ENCODE measurements around the gene C16orf92.
"Not testable (repeated sequence)": the region's sequence is repeated elsewhere in the genome, so short reads cannot be mapped to it uniquely, and the experiment has no call there.

Gene C16orf92

DNA sequence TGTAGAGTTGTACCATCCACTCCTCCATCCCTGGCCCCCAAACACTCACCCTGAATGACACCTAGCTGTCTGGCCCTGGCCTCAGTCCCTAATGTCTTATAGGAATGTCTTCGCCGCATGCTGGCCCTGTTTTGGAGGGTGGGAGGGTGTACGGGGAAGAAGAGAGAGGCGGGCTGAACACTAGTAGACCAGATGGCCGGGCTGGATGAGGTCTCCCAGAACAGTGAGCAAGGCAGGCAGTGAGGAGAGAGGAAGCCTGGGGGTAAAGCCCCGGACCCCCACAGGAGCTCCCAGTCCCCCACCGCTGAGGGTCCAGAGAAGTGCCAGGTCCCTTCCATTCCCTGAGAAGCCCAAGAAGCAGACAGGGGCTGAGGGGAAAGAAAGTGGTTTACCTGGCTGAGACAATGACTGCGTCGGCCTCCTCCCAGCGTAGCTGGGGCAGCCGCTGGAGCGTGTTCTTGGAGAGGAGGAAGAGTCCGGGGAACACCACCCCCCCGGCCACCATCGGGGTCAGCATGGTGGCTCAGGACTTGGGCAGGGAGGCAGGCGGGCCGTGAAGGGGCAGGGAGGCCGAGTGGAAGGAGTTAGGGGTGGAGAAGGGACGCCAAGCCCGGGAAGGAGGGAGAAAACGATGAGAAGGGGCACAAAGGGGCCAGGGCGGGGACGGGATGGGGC lies 7.2 kb downstream of the C16orf92 start:
- no peak overlapping the region for H3K4me3 ChIP-seq (ENCODE audit: low read depth, low read length)
- TF ChIP-seq, protein P1, sequence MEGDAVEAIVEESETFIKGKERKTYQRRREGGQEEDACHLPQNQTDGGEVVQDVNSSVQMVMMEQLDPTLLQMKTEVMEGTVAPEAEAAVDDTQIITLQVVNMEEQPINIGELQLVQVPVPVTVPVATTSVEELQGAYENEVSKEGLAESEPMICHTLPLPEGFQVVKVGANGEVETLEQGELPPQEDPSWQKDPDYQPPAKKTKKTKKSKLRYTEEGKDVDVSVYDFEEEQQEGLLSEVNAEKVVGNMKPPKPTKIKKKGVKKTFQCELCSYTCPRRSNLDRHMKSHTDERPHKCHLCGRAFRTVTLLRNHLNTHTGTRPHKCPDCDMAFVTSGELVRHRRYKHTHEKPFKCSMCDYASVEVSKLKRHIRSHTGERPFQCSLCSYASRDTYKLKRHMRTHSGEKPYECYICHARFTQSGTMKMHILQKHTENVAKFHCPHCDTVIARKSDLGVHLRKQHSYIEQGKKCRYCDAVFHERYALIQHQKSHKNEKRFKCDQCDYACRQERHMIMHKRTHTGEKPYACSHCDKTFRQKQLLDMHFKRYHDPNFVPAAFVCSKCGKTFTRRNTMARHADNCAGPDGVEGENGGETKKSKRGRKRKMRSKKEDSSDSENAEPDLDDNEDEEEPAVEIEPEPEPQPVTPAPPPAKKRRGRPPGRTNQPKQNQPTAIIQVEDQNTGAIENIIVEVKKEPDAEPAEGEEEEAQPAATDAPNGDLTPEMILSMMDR (IDR thresholded peaks at IDR 0.05; ENCODE audit: control insufficient read depth, extremely low read depth, insufficient read depth): no peak
- no peak for DNase-seq (ENCODE audit: low read depth)

DNA sequence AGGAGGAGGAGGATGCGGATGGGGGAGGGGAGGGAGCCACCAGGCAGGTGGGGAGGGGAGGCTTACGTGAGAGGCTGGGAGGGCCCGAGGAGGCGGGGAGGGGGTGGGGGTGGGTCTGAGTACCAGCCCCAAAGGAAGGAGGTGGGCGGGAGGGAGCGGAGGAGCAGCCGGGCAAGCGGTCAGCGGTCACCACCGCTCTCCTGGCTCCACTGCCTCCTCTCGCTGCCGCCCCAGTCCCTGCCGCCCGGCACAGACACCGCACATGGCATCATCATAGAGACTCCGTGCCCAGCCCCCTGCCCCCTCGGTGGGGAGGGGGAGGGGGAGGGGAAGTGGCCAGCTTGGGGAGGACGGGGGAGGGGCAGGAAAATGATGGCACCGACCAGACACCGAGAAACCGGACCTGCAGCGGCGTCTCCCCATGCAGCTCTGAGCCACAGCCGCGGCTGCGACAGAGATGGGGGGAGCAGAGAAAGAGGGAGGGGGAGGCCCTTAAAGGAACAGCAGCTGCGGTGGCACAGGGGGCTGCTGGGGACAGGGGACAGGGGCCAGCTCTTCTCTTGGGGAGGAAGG lies 7.9 kb downstream of the C16orf92 start, which contains the start of gene TLCD3B:
TLCD3B (minus strand) TSS at position 431 of the 573 bp plus-strand sequence. CDS start 744 bp downstream, outside the sequence.
- no peak for DNase-seq (ENCODE audit: low read depth)
- H3K4me3 ChIP-seq (ENCODE audit: low read depth, low read length): no peak within 1 kb of the TSS
- TF ChIP-seq, protein P1 (IDR thresholded peaks at IDR 0.05; ENCODE audit: control insufficient read depth, extremely low read depth, insufficient read depth): no peak

DNA sequence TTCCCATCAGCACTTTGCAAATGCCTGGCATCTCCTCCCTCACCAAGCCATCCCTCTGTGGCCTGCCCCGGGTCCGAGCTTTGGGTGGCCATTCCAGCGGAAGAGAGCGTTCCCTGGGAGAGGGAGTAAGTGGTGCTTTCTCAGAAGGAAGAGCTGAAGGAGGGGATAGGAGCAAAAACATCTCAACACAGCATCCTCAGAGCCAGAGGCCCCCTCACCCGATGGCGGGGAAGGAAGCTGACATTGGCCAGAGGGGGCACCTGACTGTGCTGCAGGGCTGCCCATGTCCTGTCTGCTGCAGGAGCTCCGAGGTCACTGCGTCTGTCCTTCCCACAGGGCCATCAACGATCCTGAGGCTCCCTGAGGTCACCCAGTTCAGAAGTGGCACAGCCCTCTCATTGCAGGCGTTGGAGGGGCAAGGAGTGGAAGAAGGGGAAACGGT lies 8.5 kb downstream of the C16orf92 start:
- DNase-seq (ENCODE audit: low read depth): no peak
- H3K4me3 ChIP-seq (ENCODE audit: low read depth, low read length): no peak overlapping the region
- TF ChIP-seq, protein P1 (IDR thresholded peaks at IDR 0.05; ENCODE audit: control insufficient read depth, extremely low read depth, insufficient read depth): no peak

DNA sequence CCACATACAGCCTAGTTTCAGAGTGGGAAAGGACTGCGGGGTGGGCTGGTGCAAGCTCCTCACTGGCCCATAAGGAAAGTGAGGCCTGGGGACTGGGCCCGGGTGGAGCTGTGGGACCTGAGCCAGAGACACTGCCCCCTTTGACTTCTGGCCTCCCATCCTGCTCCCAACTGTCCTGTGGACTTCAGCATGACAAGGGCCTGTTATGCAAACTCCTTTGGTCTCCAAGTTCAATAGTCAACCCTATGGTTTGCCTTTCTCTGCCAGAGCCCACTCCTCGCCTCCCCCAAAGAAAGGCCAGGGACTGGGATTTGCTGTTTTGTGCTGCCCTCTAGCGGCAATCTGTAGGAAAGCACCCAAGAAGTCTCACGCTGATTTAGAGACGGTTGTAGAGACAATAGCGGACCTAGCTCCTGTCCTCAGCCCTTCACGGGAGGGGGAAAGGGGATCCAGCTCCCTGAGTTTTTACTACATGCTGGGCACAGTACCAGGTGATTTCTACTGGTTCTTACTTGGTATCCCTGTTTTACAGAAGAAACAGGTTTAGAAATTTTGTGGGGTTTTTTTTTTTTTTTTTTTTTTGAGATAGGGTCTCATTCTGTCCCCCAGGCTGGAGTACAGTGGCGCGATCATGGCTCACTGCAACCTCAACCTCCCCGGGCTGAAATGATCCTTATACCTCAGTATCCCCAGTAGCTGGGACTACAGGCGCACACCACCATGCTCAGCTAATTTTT lies 9.3 kb downstream of the C16orf92 start:
- TF ChIP-seq, protein P1 (IDR thresholded peaks at IDR 0.05; ENCODE audit: control insufficient read depth, extremely low read depth, insufficient read depth): peak; percentile 86
- no peak overlapping the region for H3K4me3 ChIP-seq (ENCODE audit: low read depth, low read length)
- DNase-seq (ENCODE audit: low read depth): peak; percentile 26

DNA sequence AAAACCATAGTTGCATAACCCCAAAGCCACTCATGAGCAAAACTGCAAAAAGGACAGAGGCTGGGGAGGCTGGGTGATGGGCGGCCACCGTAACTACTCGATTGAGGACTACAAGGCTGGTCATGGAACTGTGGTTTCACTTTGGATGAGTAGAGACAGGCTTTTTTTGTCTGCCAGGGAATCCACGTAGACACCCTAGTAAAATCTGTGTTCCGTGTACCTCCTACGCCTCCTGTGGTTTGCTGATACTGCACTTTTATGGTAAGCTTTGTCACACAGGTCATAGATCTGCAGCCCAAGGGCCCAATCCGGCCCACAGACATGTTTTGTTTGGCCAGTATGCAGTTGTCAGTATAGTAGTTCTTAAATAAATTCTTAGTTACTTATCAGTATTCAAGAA lies 10.3 kb downstream of the C16orf92 start:
- DNase-seq (ENCODE audit: low read depth): no peak
- TF ChIP-seq, protein P1 (IDR thresholded peaks at IDR 0.05; ENCODE audit: control insufficient read depth, extremely low read depth, insufficient read depth): no peak
- H3K4me3 ChIP-seq (ENCODE audit: low read depth, low read length): no peak overlapping the region

DNA sequence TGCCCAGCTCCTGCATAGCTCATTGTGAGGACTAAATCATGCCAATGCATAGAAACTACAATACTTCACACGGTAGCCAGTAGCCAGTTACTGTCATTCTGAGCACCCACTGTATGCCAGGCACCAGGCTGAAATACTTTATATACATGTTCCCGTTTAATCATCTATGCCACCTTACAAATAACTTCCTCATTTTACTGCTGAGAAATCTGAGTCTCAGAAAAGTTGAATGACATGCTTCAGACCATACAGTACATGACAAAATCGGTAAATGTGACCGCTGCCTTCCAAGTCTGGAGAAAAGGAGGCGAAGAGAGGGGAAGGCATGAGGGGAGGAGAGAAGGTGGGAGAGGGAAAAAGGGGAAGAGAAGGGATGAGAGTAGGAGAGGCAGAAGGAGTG lies 17.2 kb downstream of the C16orf92 start:
- H3K4me3 ChIP-seq (ENCODE audit: low read depth, low read length): no peak overlapping the region
- TF ChIP-seq, protein P1 (IDR thresholded peaks at IDR 0.05; ENCODE audit: control insufficient read depth, extremely low read depth, insufficient read depth): no peak
- no peak for DNase-seq (ENCODE audit: low read depth)

DNA sequence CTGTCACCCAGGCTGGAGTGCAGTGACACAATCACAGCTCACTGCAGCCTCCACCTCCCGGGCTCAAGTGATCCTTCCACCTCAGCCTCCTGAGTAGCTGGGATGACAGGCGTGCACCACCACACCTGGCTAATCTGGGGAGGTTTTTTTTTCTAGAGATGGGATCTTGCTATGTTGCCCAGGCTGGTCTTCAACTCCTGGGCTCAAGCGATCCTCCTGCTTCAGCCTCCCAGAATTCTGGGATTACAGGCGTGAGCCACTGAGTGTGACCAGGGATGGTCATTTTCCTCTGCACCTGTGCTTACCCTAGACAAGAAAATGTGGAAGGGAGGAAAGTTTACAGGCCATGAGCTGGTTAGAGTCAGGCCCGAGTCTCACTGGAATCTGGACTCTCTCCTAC lies 17.7 kb downstream of the C16orf92 start:
- not testable (repeated sequence) for DNase-seq (ENCODE audit: low read depth)

More for the DNA sequence above, 17.7 kb downstream of the C16orf92 start:
- H3K4me3 ChIP-seq (ENCODE audit: low read depth, low read length): not testable (repeated sequence)
